Suppressor macrophage treated with lipopolysaccharide for 1 hour (primary cell): Measurements from ENCODE around the gene ULK4.

Experiments used
- DNase-seq, 3 donors: peaks; one replicate each; pipeline ENCODE4 v3.0.0-alpha.2; 2020 to 2022

Gene ULK4

GRCh38 chr3:41205591-41205990, 756.3 kb downstream of the ULK4 start:
- no peak for DNase-seq

- no peak for DNase-seq
Observed at GRCh38 chr3:41204369-41204768, 757.5 kb downstream of the ULK4 start.

- DNase-seq: peak; percentile 48 to 60 (median 60)
Observed at GRCh38 chr3:41202834-41203345, 759.0 kb downstream of the ULK4 start.

- DNase-seq: no peak
Observed at GRCh38 chr3:41202075-41202833, 759.6 kb downstream of the ULK4 start.

- DNase-seq: peak; percentile 61 to 72 (median 61)
Observed at GRCh38 chr3:41200669-41201021, 761.3 kb downstream of the ULK4 start.

- peak; percentile 40 to 72 (median 50) for DNase-seq
Observed at GRCh38 chr3:41199866-41200668, 761.8 kb downstream of the ULK4 start.

- DNase-seq: peak; percentile 95 to 98 (median 97)
Observed at GRCh38 chr3:41198950-41199865, 762.7 kb downstream of the ULK4 start, which contains the start of gene CTNNB1. Gene CTNNB1 (plus strand): TSS chr3:41199505. CDS start chr3:41224069, 24,564 bp downstream.

GRCh38 chr3:41198526-41198925, 763.4 kb downstream of the ULK4 start:
- no peak for DNase-seq

GRCh38 chr3:41198046-41198445, 763.9 kb downstream of the ULK4 start:
- DNase-seq: no peak
